SK-N-SH (cell line): Measurements from ENCODE around the gene CSPG5. TPM values are rescaled to one million over a fixed set of nuclear protein-coding genes. Genes with fewer than 3 reads are reported as not detected.

ENCODE experiments used
- CTCF ChIA-PET: fragments of 300-600, 350-600 bp; formaldehyde crosslinking; extraction: SDS; loops from one replicate; lab custom pipeline; 2021; lab: Yijun Ruan, JAX
- POLR2A ChIA-PET: fragments of 350-600 bp; sonication (Branson Sonifier 250); formaldehyde crosslinking; extraction: SDS; loops from one replicate; lab custom pipeline; 2020; ENCODE audit warnings: antibody characterized with exemption, inconsistent platforms; lab: Yijun Ruan, JAX
- DNase-seq: peaks from one replicate; pipeline ENCODE4 v3.0.0; 2012
- H2AFZ ChIP-seq: fragments of 200-600 bp; sonication (generic); 2 replicates; pipeline ENCODE4 v1.8.1; 2016; ENCODE audit warnings: antibody characterized with exemption, mild to moderate bottlenecking, low read depth
- H3F3A ChIP-seq: fragments of 200-600 bp; sonication (generic); replicated peaks from 2 replicates; pipeline ENCODE3; 2016; ENCODE audit warnings: antibody characterized with exemption, mild to moderate bottlenecking; ENCODE audit not compliant: insufficient read depth
- H3K27ac ChIP-seq, 2 experiments: fragments of 200-500 bp in 1 of 2; fragments of 200-600 bp in 1 of 2; sonication (Bioruptor generic) in 1 of 2; sonication (generic), shearing (Covaris generic) in 1 of 2; 2 replicates each; pipeline versions ENCODE4 v1.5.1 to v1.6.1; 2014 to 2016; ENCODE audit warnings: low read depth in 2 of 2, inconsistent platforms in 1 of 2, low read length in 1 of 2, mild to moderate bottlenecking in 1 of 2, mixed read lengths in 1 of 2
- H3K27me3 ChIP-seq: fragments of 200-600 bp; sonication (generic), shearing (Covaris generic); 2 replicates; pipeline ENCODE4 v1.6.1; 2016; ENCODE audit warnings: mixed run types; ENCODE audit not compliant: insufficient read depth
- H3K36me3 ChIP-seq, 2 experiments: fragments of 200-500 bp in 1 of 2; fragments of 200-600 bp in 1 of 2; sonication (Bioruptor generic) in 1 of 2; sonication (generic) in 1 of 2; replicated peaks in 1 of 2; 2 replicates each; pipeline versions ENCODE3 to v1.5.1; 2014 to 2016; ENCODE audit warnings: low read length in 1 of 2, mild to moderate bottlenecking in 1 of 2; ENCODE audit not compliant: insufficient read depth in 2 of 2, control insufficient read depth in 1 of 2
- H3K4me1 ChIP-seq, 2 experiments: fragments of 200-500 bp in 1 of 2; fragments of 200-600 bp in 1 of 2; sonication (Bioruptor generic) in 1 of 2; sonication (generic), shearing (Covaris generic) in 1 of 2; 2 replicates each; pipeline versions ENCODE4 v1.5.1 to v1.6.1; 2014 to 2016; ENCODE audit warnings: low read depth in 1 of 2, low read length in 1 of 2, mixed run types in 1 of 2; ENCODE audit not compliant: insufficient read depth in 2 of 2, control insufficient read depth in 1 of 2
- H3K4me2 ChIP-seq: fragments of 200-600 bp; sonication (generic), shearing (Covaris generic); 2 replicates; pipeline ENCODE4 v1.6.1; 2017; ENCODE audit warnings: mixed run types
- H3K4me3 ChIP-seq, 2 experiments: fragments of 200-500 bp in 1 of 2; fragments of 200-600 bp in 1 of 2; sonication (Bioruptor generic) in 1 of 2; sonication (generic), shearing (Covaris generic) in 1 of 2; 2 replicates each; pipeline versions ENCODE4 v1.5.1 to v1.8.1; 2014 to 2016; ENCODE audit warnings: low read depth in 2 of 2, inconsistent platforms in 1 of 2, low read length in 1 of 2, mild to moderate bottlenecking in 1 of 2, mixed read lengths in 1 of 2, moderate library complexity in 1 of 2
- H3K79me2 ChIP-seq: fragments of 200-600 bp; sonication (generic); 2 replicates; pipeline ENCODE4 v1.8.1; 2017; ENCODE audit warnings: mild to moderate bottlenecking; ENCODE audit not compliant: insufficient read depth
- H3K9ac ChIP-seq: fragments of 200-600 bp; sonication (generic); 2 replicates; pipeline ENCODE4 v1.6.1; 2017; ENCODE audit warnings: mixed run types
- H3K9me2 ChIP-seq: fragments of 200-600 bp; sonication (generic); 2 replicates; pipeline ENCODE4 v1.6.1; 2017; ENCODE audit warnings: mixed run types
- H3K9me3 ChIP-seq: fragments of 200-600 bp; sonication (generic); 2 replicates; pipeline ENCODE4 v1.6.1; 2017; ENCODE audit warnings: mixed run types, mild to moderate bottlenecking, moderate library complexity
- H4K20me1 ChIP-seq: fragments of 200-600 bp; sonication (generic); 2 replicates; pipeline ENCODE4 v1.6.1; 2017; ENCODE audit warnings: mild to moderate bottlenecking, mixed run types; ENCODE audit not compliant: insufficient read depth
- ELF1 ChIP-seq: IDR thresholded peaks from 2 replicates; pipeline ENCODE4 v1.4.0; 2012
- FOSL2 ChIP-seq: IDR thresholded peaks from 2 replicates; pipeline ENCODE4 v1.4.0; 2012; ENCODE audit warnings: low read depth, mild to moderate bottlenecking, moderate library complexity, borderline replicate concordance
- FOXM1 ChIP-seq: IDR thresholded peaks from 2 replicates; pipeline ENCODE4 v1.4.0; 2012; ENCODE audit warnings: low read depth, mild to moderate bottlenecking
- GABPA ChIP-seq: IDR thresholded peaks from 2 replicates; pipeline ENCODE4 v1.4.0; 2012; ENCODE audit warnings: low read depth, mild to moderate bottlenecking
- JUND ChIP-seq: IDR thresholded peaks from 2 replicates; pipeline ENCODE4 v1.4.0; 2012
- PBX3 ChIP-seq: IDR thresholded peaks from 2 replicates; pipeline ENCODE4; 2012
- POLR2AphosphoS5 ChIP-seq: IDR thresholded peaks from 2 replicates; pipeline ENCODE4 v1.6.1; 2012; ENCODE audit warnings: low read depth, low read length
- RAD21 ChIP-seq: IDR thresholded peaks from 2 replicates; pipeline ENCODE4 v1.6.1; 2012; ENCODE audit warnings: mild to moderate bottlenecking, low read length
- RCOR1 ChIP-seq: fragments of 150-350 bp; IDR thresholded peaks from 2 replicates; pipeline ENCODE4 v1.6.1; 2017; ENCODE audit warnings: antibody characterized with exemption, low read length
- REST ChIP-seq: IDR thresholded peaks from 2 replicates; pipeline ENCODE4 v1.6.1; 2012; ENCODE audit warnings: mild to moderate bottlenecking, low read depth, low read length, moderate library complexity
- RXRA ChIP-seq: IDR thresholded peaks from 2 replicates; pipeline ENCODE4 v1.4.0; 2012; ENCODE audit warnings: low read depth, mild to moderate bottlenecking, borderline replicate concordance
- TAF1 ChIP-seq: IDR thresholded peaks from 2 replicates; pipeline ENCODE4 v1.6.1; 2012; ENCODE audit warnings: low read depth, mild to moderate bottlenecking, low read length, moderate library complexity, borderline replicate concordance
- TCF12 ChIP-seq: IDR thresholded peaks from 2 replicates; pipeline ENCODE4 v1.4.0; 2012
- USF1 ChIP-seq: IDR thresholded peaks from 2 replicates; pipeline ENCODE4 v1.4.0; 2012; ENCODE audit warnings: low read depth, borderline replicate concordance
- USF2 ChIP-seq: fragments of 150-350 bp; IDR thresholded peaks from 2 replicates; pipeline ENCODE4 v1.6.1; 2017; ENCODE audit warnings: antibody characterized with exemption, low read length, low read depth, borderline replicate concordance
- ZBTB33 ChIP-seq: IDR thresholded peaks from 2 replicates; pipeline ENCODE4 v1.4.0; 2012; ENCODE audit warnings: low read depth, borderline replicate concordance
- WGBS: methylation state at CpG from one replicate; pipeline ENCODE4 v1.1.6; 2017; ENCODE audit warnings: low lambda C conversion rate; 5-methylcytosine and 5-hydroxymethylcytosine counted together
- polyA plus RNA-seq, 3 experiments: library from polyadenylated mRNA; depleted of rRNA; stranded (reverse); fragments of >200 nt; gene quantifications; 2 replicates each; pipeline ENCODE4 v1.2.3, GENCODE V29; 2012

The CSPG5 gene
- polyA plus RNA-seq, 1 of the 3 experiments (the other 2 are of a cell fraction), result 0.58 TPM

GRCh38 chr3:47541583-47542108 lies 37.0 kb downstream of the CSPG5 start:
- H4K20me1 ChIP-seq, result no peaks in the 10 kb centered on the region
- no peak overlapping the region for H3K4me2 ChIP-seq
- TF ChIP-seq FOSL2, result no peak
- no peak for TF ChIP-seq RCOR1
- no peak for TF ChIP-seq GABPA
- TF ChIP-seq JUND, result no peak
- no peak for TF ChIP-seq RXRA
- no peak for TF ChIP-seq TCF12
- no peak for TF ChIP-seq USF2
- TF ChIP-seq REST, result no peak
- TF ChIP-seq TAF1, result no peak
- TF ChIP-seq ZBTB33, result no peak
- TF ChIP-seq FOXM1, result no peak
- no peak for TF ChIP-seq ELF1
- no peak for TF ChIP-seq USF1
- TF ChIP-seq RAD21, result no peak
- TF ChIP-seq PBX3, result no peak
- no peak for TF ChIP-seq POLR2AphosphoS5
- CTCF ChIA-PET, result interaction anchor here (1.8 kb wide), 1 partner anchor 19 kb away, joined by 7 read pairs; no protein-coding TSS in a partner anchor
- POLR2A ChIA-PET, result no interaction called here
- H3K9ac ChIP-seq, result no peak overlapping the region
- WGBS, result 60% methylated on average over 5 of the region's 6 CpGs
- H3K36me3 ChIP-seq, result no peaks in the 10 kb centered on the region
- DNase-seq, result no peak
- no peaks in the 10 kb centered on the region for H3K9me3 ChIP-seq
- H3K27ac ChIP-seq, result no peak overlapping the region
- H3K79me2 ChIP-seq, result no peaks in the 10 kb centered on the region
- H3K4me3 ChIP-seq, result no peak overlapping the region
- no peak overlapping the region for H2AFZ ChIP-seq
- H3K4me1 ChIP-seq, result no peaks in the 10 kb centered on the region
- H3F3A ChIP-seq, result no peaks in the 10 kb centered on the region
- H3K9me2 ChIP-seq, result no peaks in the 10 kb centered on the region
- H3K27me3 ChIP-seq, result no peaks in the 10 kb centered on the region
